K562 (cell line): ENCODE results near the gene WNT2. TPM values are rescaled to one million over a fixed set of nuclear protein-coding genes. Genes with fewer than 3 reads are reported as not detected.

Source experiments
- ATAC-seq: fragments of 200-7000 bp; cut with Tn5 transposase; 3 replicates; pipeline ENCODE4 v1.9.1; 2020; ENCODE audit warnings: moderate library complexity
- BruUV-seq: library from RNA; stranded (reverse); fragments of 400-500 nt; replicated peaks from 2 replicates; lab custom pipeline; 2021; lab: Mats Ljungman, UMichigan
- CTCF ChIA-PET: fragments of 300-600 bp; formaldehyde crosslinking; extraction: SDS; loops from one replicate; lab custom pipeline; 2021; ENCODE audit warnings: low intra/inter-chr PET ratio; lab: Yijun Ruan, JAX
- POLR2A ChIA-PET: fragments of 300-600, 350-650 bp; sonication (Branson Sonifier 250); formaldehyde crosslinking; extraction: SDS; loops from one replicate; lab custom pipeline; 2021; ENCODE audit warnings: antibody characterized with exemption, inconsistent platforms; lab: Yijun Ruan, JAX
- DNase-seq, 4 experiments: peaks; one replicate each; pipeline versions ENCODE4 v3.0.0 to v3.0.0-alpha.2; 2011 to 2018; ENCODE audit warnings: low spot score in 3 of 4, mixed read lengths in 3 of 4; ENCODE audit errors: extremely low read depth in 1 of 4
- FAIRE-seq: peaks from 2 replicates; lab custom pipeline; 2011; peaks lifted over from hg19 to GRCh38; lab: Jason Lieb, UNC
- H2AFZ ChIP-seq: 2 replicates; pipeline ENCODE4 v1.6.0; 2011; ENCODE audit warnings: low read depth, low read length, control low read depth, inconsistent platforms
- H3K27ac ChIP-seq: fragments of 200-600 bp; 3 replicates; pipeline ENCODE4 v1.8.0; 2011; ENCODE audit warnings: low read depth, mild to moderate bottlenecking, control low read depth, inconsistent platforms, low read length, moderate library complexity, mixed read lengths; ENCODE audit errors: extremely low read depth
- H3K27me3 ChIP-seq, 2 experiments: fragments of 300-600 bp in 1 of 2; 2 replicates in 1 of 2; 3 replicates in 1 of 2; pipeline versions ENCODE4 v1.6.0 to v1.8.0; 2011; ENCODE audit warnings: inconsistent platforms in 2 of 2, low read length in 2 of 2, mild to moderate bottlenecking in 1 of 2, mixed read lengths in 1 of 2, moderate library complexity in 1 of 2; ENCODE audit not compliant: control insufficient read depth in 2 of 2, insufficient read depth in 2 of 2
- H3K36me3 ChIP-seq: fragments of 300-600 bp; 3 replicates; pipeline ENCODE4 v1.8.0; 2011; ENCODE audit warnings: mild to moderate bottlenecking, low read length, inconsistent platforms; ENCODE audit not compliant: control insufficient read depth, insufficient read depth
- H3K4me1 ChIP-seq, 2 experiments: fragments of 200-600 bp in 1 of 2; replicated peaks in 1 of 2; 2 replicates in 1 of 2; 3 replicates in 1 of 2; pipeline versions ENCODE4 v1.5.1 to v1.8.0; 2011; ENCODE audit warnings: inconsistent platforms in 2 of 2, low read length in 2 of 2, mild to moderate bottlenecking in 1 of 2, mixed read lengths in 1 of 2, moderate library complexity in 1 of 2; ENCODE audit not compliant: control insufficient read depth in 2 of 2, insufficient read depth in 2 of 2
- H3K4me2 ChIP-seq: 2 replicates; pipeline ENCODE4 v1.6.1; 2011; ENCODE audit warnings: low read length, control low read depth, inconsistent platforms, mixed read lengths; ENCODE audit not compliant: insufficient read depth
- H3K4me3 ChIP-seq: fragments of 200-600 bp; sonication (generic), shearing (Covaris generic); 2 replicates; pipeline ENCODE4 v1.5.1; 2016; ENCODE audit warnings: control low read depth, inconsistent platforms
- H3K79me2 ChIP-seq: fragments of 200-600 bp; 3 replicates; pipeline ENCODE4 v1.8.0; 2011; ENCODE audit warnings: low read length, inconsistent platforms; ENCODE audit not compliant: control insufficient read depth, insufficient read depth
- H3K9ac ChIP-seq, 2 experiments: 2 replicates each; pipeline versions ENCODE4 v1.6.0 to v1.6.1; 2011; ENCODE audit warnings: low read depth in 2 of 2, low read length in 2 of 2, control low read depth in 1 of 2, inconsistent platforms in 1 of 2, mild to moderate bottlenecking in 1 of 2, mixed read lengths in 1 of 2; ENCODE audit not compliant: insufficient read depth in 1 of 2
- H3K9me1 ChIP-seq: one replicate; pipeline ENCODE4 v1.6.0; 2011; ENCODE audit warnings: inconsistent platforms, mild to moderate bottlenecking, low read length, moderate library complexity; ENCODE audit not compliant: control insufficient read depth, insufficient read depth
- H3K9me3 ChIP-seq: replicated peaks from 2 replicates; pipeline ENCODE4 v1.5.1; 2011; ENCODE audit warnings: low read depth, low read length, inconsistent platforms; ENCODE audit not compliant: control insufficient read depth, insufficient read depth
- H4K20me1 ChIP-seq: replicated peaks from 2 replicates; pipeline ENCODE4 v1.6.1; 2011; ENCODE audit warnings: low read length, inconsistent platforms, mixed read lengths; ENCODE audit not compliant: control insufficient read depth, insufficient read depth
- ATF1 ChIP-seq, 2 experiments: fragments of 450-650 bp in 1 of 2; IDR thresholded peaks; 2 replicates each; pipeline ENCODE4 v1.6.1; 2016; ENCODE audit warnings: missing compliant biosample characterization in 1 of 2, missing genetic modification characterization in 1 of 2
- ATF3 ChIP-seq, 2 experiments: fragments of 450-650 bp in 1 of 2; sonication (generic) in 1 of 2; formaldehyde crosslinking in 1 of 2; IDR thresholded peaks in 1 of 2; conservative IDR thresholded peaks in 1 of 2; 2 replicates each; pipeline versions ENCODE4 v1.6.1 to v1.8.1; 2016 to 2023; ENCODE audit warnings: mild to moderate bottlenecking in 2 of 2, moderate library complexity in 2 of 2, inconsistent platforms in 1 of 2, missing genetic modification reagents in 1 of 2
- C11orf30 ChIP-seq: fragments of 450-650 bp; IDR thresholded peaks from 2 replicates; pipeline ENCODE4 v1.6.1; 2016; ENCODE audit warnings: low read depth, mild to moderate bottlenecking
- EHMT2 ChIP-seq: fragments of 450-650 bp; IDR thresholded peaks from 2 replicates; pipeline ENCODE4 v1.6.1; 2018; ENCODE audit warnings: antibody characterized with exemption
- ELF4 ChIP-seq: fragments of 450-650 bp; formaldehyde crosslinking; IDR thresholded peaks from 2 replicates; pipeline ENCODE4 v1.4.0; 2022; ENCODE audit warnings: missing genetic modification characterization
- FOSL1 ChIP-seq: fragments of 200-800 bp; sonication (Bioruptor generic); conservative IDR thresholded peaks from 2 replicates; pipeline ENCODE4 v1.6.1; 2016; ENCODE audit warnings: missing genetic modification characterization, missing compliant biosample characterization
- JUND ChIP-seq, 2 experiments: IDR thresholded peaks; 2 replicates in 1 of 2; 3 replicates in 1 of 2; pipeline ENCODE4 v1.6.1; 2011; ENCODE audit warnings: borderline replicate concordance in 2 of 2, low read depth in 2 of 2, low read length in 2 of 2, improper control_type of control experiment in 1 of 2, missing biosample characterization in 1 of 2, missing genetic modification characterization in 1 of 2, missing genetic modification reagents in 1 of 2
- MAFF ChIP-seq: IDR thresholded peaks from 2 replicates; pipeline ENCODE4 v1.6.1; 2012; ENCODE audit warnings: low read length, improper control_type of control experiment
- MAFG ChIP-seq: fragments of 450-650 bp; conservative IDR thresholded peaks from 2 replicates; pipeline ENCODE4 v1.6.1; 2016; ENCODE audit warnings: missing genetic modification characterization, missing compliant biosample characterization
- MAFK ChIP-seq: IDR thresholded peaks from 2 replicates; pipeline ENCODE4 v1.6.1; 2011; ENCODE audit warnings: low read length, improper control_type of control experiment
- MTF1 ChIP-seq: fragments of 250-450 bp; sonication (Bioruptor Pico); IDR thresholded peaks from 2 replicates; pipeline ENCODE4 v1.9.0; 2021; ENCODE audit warnings: moderate library complexity, mild to moderate bottlenecking, inconsistent platforms, borderline replicate concordance
- NR2C1 ChIP-seq, 2 experiments: fragments of 450-650 bp; IDR thresholded peaks; 2 replicates each; pipeline ENCODE4 v1.6.1; 2017; ENCODE audit warnings: mild to moderate bottlenecking in 2 of 2, antibody characterized with exemption in 1 of 2, inconsistent platforms in 1 of 2, missing compliant biosample characterization in 1 of 2, missing genetic modification characterization in 1 of 2
- RBFOX2 ChIP-seq: fragments of 200-400 bp; formaldehyde crosslinking; IDR thresholded peaks from 2 replicates; pipeline ENCODE4 v1.6.1; 2017; ENCODE audit warnings: low read depth, mild to moderate bottlenecking, low read length, moderate library complexity
- SMC3 ChIP-seq: conservative IDR thresholded peaks from 2 replicates; pipeline ENCODE4 v1.6.1; 2011; ENCODE audit warnings: low read depth, low read length, improper control_type of control experiment; ENCODE audit not compliant: insufficient read depth
- TCF7 ChIP-seq: sonication (generic); IDR thresholded peaks from 2 replicates; pipeline ENCODE4 v1.6.1; 2016; ENCODE audit warnings: antibody characterized with exemption, borderline replicate concordance
- ZFP30 ChIP-seq: fragments of 250-450 bp; sonication (Bioruptor Pico); IDR thresholded peaks from 2 replicates; pipeline ENCODE4 v1.8.0; 2022; ENCODE audit warnings: moderate library complexity, mild to moderate bottlenecking, inconsistent platforms, borderline replicate concordance
- ZNF316 ChIP-seq: fragments of 450-650 bp; IDR thresholded peaks from 2 replicates; pipeline ENCODE4 v1.6.1; 2016
- WGBS: fragments of 100-300 bp; shearing (Covaris generic); methylation state at CpG from one replicate; pipeline ENCODE4 v1.1.6; 2016; ENCODE audit warnings: low coverage, mixed read lengths; ENCODE audit not compliant: insufficient coverage; ENCODE audit errors: missing lambda C conversion rate; 5-methylcytosine and 5-hydroxymethylcytosine counted together
- in situ Hi-C: fragments of 300-500 bp; cut with MboI; formaldehyde crosslinking; loops from 4 replicates; pipeline ENCODE4 v1.15.0; 2018; ENCODE audit warnings: inconsistent platforms, mixed read lengths
- intact Hi-C: fragments of 100-400 bp; cut with micrococcal nuclease; formaldehyde crosslinking; loops from 2 replicates; pipeline ENCODE4 v1.14.2; 2022
- polyA plus RNA-seq, 8 experiments: library from polyadenylated mRNA; depleted of rRNA in 4 of 8; stranded (reverse) in 5 of 8; unstranded in 3 of 8; fragments of >200 nt; fragmentation: Nextera tagmentation in 2 of 8; fragmentation: Illumina TruSeq in 1 of 8; extraction: Ambion mirVana in 2 of 8; extraction: Trizol in 1 of 8; gene quantifications; 2 replicates each; pipeline versions ENCODE4 v1.2.1 to v1.2.3, GENCODE V29; 2011 to 2014; ENCODE audit warnings: inconsistent platforms in 1 of 8, missing spikeins in 1 of 8
- total RNA-seq, 7 experiments: library from RNA; depleted of rRNA in 6 of 7; stranded (reverse); fragments of >200 nt in 6 of 7; fragmentation: Illumina TruSeq in 2 of 7; extraction: Trizol in 2 of 7; gene quantifications; 2 replicates each; pipeline versions ENCODE4 v1.2.1 to v1.2.3, GENCODE V29; 2011 to 2021; ENCODE audit warnings: low replicate concordance in 1 of 7

The WNT2 gene
- total and polyA plus RNA-seq, 9 of the 15 experiments (the other 6 are each of a cell fraction or from before 2014, with no cell fraction given): 0.04 TPM; not detected in 8

- no TSS peak for BruUV-seq
- Histone ChIP-seq H3K36me3 (no peaks in the 10 kb centered on the region), H3K27me3 (peaks cover 11 to 20% of the 10 kb centered on the region in 2 experiments; a peak in 4 of 5 replicates), H3K27ac (no peak overlapping the region), H2AFZ (peak overlapping the region; percentile 21; the same call in 1 of the 2 replicates), H3K79me2 (no peaks in the 10 kb centered on the region), H4K20me1 (no peaks in the 10 kb centered on the region), H3K4me3 (no peak overlapping the region), H3K9me1 (no peaks in the 10 kb centered on the region), H3K4me2 (no peak overlapping the region), H3K9me3 (no peaks in the 10 kb centered on the region), H3K4me1 (peaks cover 3% of the 10 kb centered on the region in 2 experiments; a peak in 2 of 5 replicates), H3K9ac (no peak overlapping the region)
- TF ChIP-seq JUND (IDR thresholded peaks at IDR 0.05; ENCODE audit: borderline replicate concordance, low read depth, low read length) (no peak; the same call in 1 of the 2 replicates), JUND (tag; IDR thresholded peaks at IDR 0.05; ENCODE audit: borderline replicate concordance, low read depth, low read length) (peak; percentile 62; the same call in 1 of the 3 replicates), ATF1 (CRISPR knock-in tag; IDR thresholded peaks at IDR 0.05) (no peak), ATF1 (tag; IDR thresholded peaks at IDR 0.05) (peak; percentile 35; the same call in 1 of the 2 replicates), TCF7 (no peak), SMC3 (no peak), MAFK (peak; percentile 34; the same call in 1 of the 2 replicates), NR2C1 (IDR thresholded peaks at IDR 0.05) (no peak), NR2C1 (tag; IDR thresholded peaks at IDR 0.05) (no peak), ATF3 (IDR thresholded peaks at IDR 0.05) (peak; percentile 68), ATF3 (CRISPR knock-in tag; conservative IDR thresholded peaks at IDR 0.05) (no peak), ZFP30 (no peak), MTF1 (CRISPR knock-in tag) (no peak), ELF4 (CRISPR knock-in tag) (0 out of 2 replicates have a peak, but pooled peaks have one; percentile 22), RBFOX2 (no peak), MAFG (tag) (peak; percentile 94), MAFF (peak; percentile 11; the same call in 1 of the 2 replicates), FOSL1 (tag) (peak; percentile 56), ZNF316 (peak; percentile 93), EHMT2 (peak; percentile 60; the same call in 1 of the 2 replicates), C11orf30 (peak; percentile 89)
- 1% methylated on average over 5 of the region's 5 CpGs for WGBS
- in situ Hi-C loops: no loop called here
- DNase-seq (peak in 1 of 4 experiments; percentile 26), FAIRE-seq (no peak), ATAC-seq (peak; percentile 11)
- intact Hi-C loops: no loop called here
- ChIA-PET POLR2A (no interaction called here), CTCF (no interaction called here)
Measured at GRCh38 chr7:117281562-117281961, 41.3 kb downstream of the WNT2 start.
